HCT116 (cell line): ENCODE results near the gene MINK1. TPM values are rescaled to one million over a fixed set of nuclear protein-coding genes. Genes with fewer than 3 reads are reported as not detected.
A peak's percentile ranks its signal among the peaks of the same experiment; 100 is the strongest.

ENCODE experiments used
- ATAC-seq: fragments of 200-7000 bp; cut with Tn5 transposase; 2 replicates; pipeline ENCODE4 v1.9.1; 2020; ENCODE audit warnings: mild to moderate bottlenecking, moderate library complexity
- BruUV-seq: library from RNA; stranded (reverse); fragments of 400-500 nt; replicated peaks from 2 replicates; lab custom pipeline; 2021; lab: Mats Ljungman, UMichigan
- CTCF ChIA-PET: fragments of 300-600 bp; sonication (Branson Sonifier 250); formaldehyde crosslinking; loops from one replicate; lab custom pipeline; 2021; ENCODE audit warnings: antibody characterized with exemption; lab: Charles Lee
- POLR2A ChIA-PET: fragments of 300-600, 350-600 bp; sonication (Branson Sonifier 250); formaldehyde crosslinking; loops from one replicate; lab custom pipeline; 2021; ENCODE audit warnings: antibody characterized with exemption; lab: Charles Lee
- RAD21 ChIA-PET, 2 experiments: fragments of 300-600 bp; sonication (Branson Sonifier 250); formaldehyde crosslinking; loops; one replicate each; lab custom pipeline; 2023; ENCODE audit warnings: low total read pairs in 2 of 2; ENCODE audit not compliant: uncharacterized antibody in 2 of 2, unreplicated experiment in 2 of 2, low non-redundant PET in 1 of 2; lab: Charles Lee
- DNase-seq: peaks from one replicate; pipeline ENCODE4 v3.0.0-alpha.2; 2010; ENCODE audit warnings: low read depth, low spot score
- H2AFZ ChIP-seq: fragments of 200-600 bp; shearing (Covaris generic), sonication (generic); 2 replicates; pipeline ENCODE4 v1.6.1; 2017; ENCODE audit warnings: low read depth, mixed run types, mixed read lengths, antibody characterized with exemption, low read length; ENCODE audit not compliant: poor library complexity, severe bottlenecking
- H3K27ac ChIP-seq: 2 replicates; pipeline ENCODE4 v1.5.1; 2012; ENCODE audit warnings: low read depth, low read length
- H3K27me3 ChIP-seq: fragments of 200-600 bp; sonication (generic); 2 replicates; pipeline ENCODE4 v1.6.1; 2016; ENCODE audit warnings: mixed run types, low read length, mixed read lengths; ENCODE audit not compliant: insufficient read depth
- H3K36me3 ChIP-seq, 2 experiments: fragments of 200-500 bp in 1 of 2; fragments of 200-600 bp in 1 of 2; sonication (Bioruptor generic) in 1 of 2; sonication (generic) in 1 of 2; 2 replicates each; pipeline versions ENCODE4 v1.5.1 to v1.6.1; 2014 to 2016; ENCODE audit warnings: low read length in 2 of 2, inconsistent platforms in 1 of 2, mixed read lengths in 1 of 2, mixed run types in 1 of 2; ENCODE audit not compliant: insufficient read depth in 2 of 2, control insufficient read depth in 1 of 2
- H3K4me1 ChIP-seq, 2 experiments: fragments of 200-600 bp in 1 of 2; sonication (generic) in 1 of 2; 2 replicates each; pipeline versions ENCODE4 v1.5.1 to v1.6.1; 2012 to 2017; ENCODE audit warnings: low read length in 2 of 2, inconsistent platforms in 1 of 2, mild to moderate bottlenecking in 1 of 2, mixed read lengths in 1 of 2, mixed run types in 1 of 2, moderate library complexity in 1 of 2; ENCODE audit not compliant: insufficient read depth in 2 of 2, control insufficient read depth in 1 of 2
- H3K4me2 ChIP-seq: fragments of 200-600 bp; sonication (generic); 2 replicates; pipeline ENCODE4 v1.6.1; 2017; ENCODE audit warnings: mixed run types, low read length, mixed read lengths
- H3K4me3 ChIP-seq, 2 experiments: fragments of 200-600 bp in 1 of 2; sonication (generic) in 1 of 2; replicated peaks in 1 of 2; 2 replicates each; pipeline ENCODE4 v1.5.1; 2011 to 2016; ENCODE audit warnings: low read length in 2 of 2, control low read depth in 1 of 2, low read depth in 1 of 2, mild to moderate bottlenecking in 1 of 2, mixed read lengths in 1 of 2, mixed run types in 1 of 2
- H3K79me2 ChIP-seq: fragments of 200-600 bp; sonication (generic); 2 replicates; pipeline ENCODE4 v1.6.1; 2017; ENCODE audit warnings: mild to moderate bottlenecking, mixed run types, low read length, moderate library complexity, mixed read lengths; ENCODE audit not compliant: insufficient read depth
- H3K9ac ChIP-seq: fragments of 200-600 bp; sonication (generic); 2 replicates; pipeline ENCODE4 v1.6.1; 2016; ENCODE audit warnings: low read length, mixed read lengths
- H3K9me2 ChIP-seq: fragments of 200-600 bp; sonication (generic), shearing (Covaris generic); 2 replicates; pipeline ENCODE4 v1.6.1; 2017; ENCODE audit warnings: mixed run types, mild to moderate bottlenecking, moderate library complexity; ENCODE audit not compliant: insufficient read depth
- H3K9me3 ChIP-seq, 2 experiments: fragments of 200-500 bp in 1 of 2; fragments of 200-600 bp in 1 of 2; sonication (Bioruptor generic) in 1 of 2; sonication (generic) in 1 of 2; 2 replicates each; pipeline ENCODE4 v1.6.1; 2014 to 2017; ENCODE audit warnings: low read length in 2 of 2, mixed read lengths in 2 of 2, inconsistent platforms in 1 of 2, low read depth in 1 of 2, mild to moderate bottlenecking in 1 of 2, mixed run types in 1 of 2, moderate library complexity in 1 of 2; ENCODE audit not compliant: control insufficient read depth in 1 of 2, insufficient read depth in 1 of 2
- H4K20me1 ChIP-seq: fragments of 200-600 bp; sonication (generic), shearing (Covaris generic); 2 replicates; pipeline ENCODE4 v1.6.1; 2017; ENCODE audit warnings: mixed run types, mild to moderate bottlenecking, moderate library complexity; ENCODE audit not compliant: insufficient read depth
- CBX3 ChIP-seq: IDR thresholded peaks from 2 replicates; pipeline ENCODE4 v1.6.1; 2012; ENCODE audit warnings: low read depth
- CTCF ChIP-seq, 3 experiments: fragments of 200-600 bp in 1 of 3; sonication (generic) in 1 of 3; IDR thresholded peaks in 2 of 3; conservative IDR thresholded peaks in 1 of 3; 2 replicates each; pipeline ENCODE4 v1.5.1; 2012 to 2017; ENCODE audit warnings: low read depth in 2 of 3, low read length in 2 of 3, antibody characterized with exemption in 1 of 3, borderline replicate concordance in 1 of 3, control low read depth in 1 of 3, mild to moderate bottlenecking in 1 of 3, mixed read lengths in 1 of 3, mixed run types in 1 of 3, moderate library complexity in 1 of 3; ENCODE audit not compliant: insufficient read depth in 1 of 3
- EGR1 ChIP-seq: IDR thresholded peaks from 2 replicates; pipeline ENCODE4 v1.6.1; 2012; ENCODE audit warnings: low read depth
- FOSL1 ChIP-seq: IDR thresholded peaks from 2 replicates; pipeline ENCODE4 v1.6.1; 2012; ENCODE audit warnings: low read depth
- JUND ChIP-seq: IDR thresholded peaks from 2 replicates; pipeline ENCODE4 v1.6.1; 2012
- MAX ChIP-seq: IDR thresholded peaks from 2 replicates; pipeline ENCODE4 v1.6.1; 2012
- POLR2A ChIP-seq: IDR thresholded peaks from 2 replicates; pipeline ENCODE4 v1.7.0; 2011; ENCODE audit warnings: borderline replicate concordance; ENCODE audit not compliant: insufficient read depth, insufficient read length; ENCODE audit errors: extremely low read depth
- RAD21 ChIP-seq: IDR thresholded peaks from 2 replicates; pipeline ENCODE4 v1.6.1; 2012; ENCODE audit warnings: low read depth, mild to moderate bottlenecking
- REST ChIP-seq: IDR thresholded peaks from 2 replicates; pipeline ENCODE4 v1.6.1; 2012; ENCODE audit warnings: low read depth
- SRF ChIP-seq: IDR thresholded peaks from 2 replicates; pipeline ENCODE4 v1.6.1; 2012; ENCODE audit warnings: low read depth
- TCF7L2 ChIP-seq: IDR thresholded peaks from 2 replicates; pipeline ENCODE4 v1.7.0; 2011; ENCODE audit warnings: borderline replicate concordance, inconsistent platforms; ENCODE audit not compliant: insufficient read depth, insufficient read length; ENCODE audit errors: extremely low read depth
- intact Hi-C: fragments of 100-400 bp; cut with micrococcal nuclease; formaldehyde crosslinking; loops from 2 replicates; pipeline ENCODE4 v1.10.0; 2022
- total RNA-seq: library from RNA; stranded (reverse); gene quantifications from one replicate; pipeline ENCODE4 v1.2.1, GENCODE V29; 2021; ENCODE audit not compliant: unreplicated experiment
- TF ChIP-seq, protein P1 (sequence below): IDR thresholded peaks from 2 replicates; pipeline ENCODE4 v1.6.1; 2012

The MINK1 gene
- total RNA-seq, 1 experiment from 2014 or later: 85.2 TPM

- TF ChIP-seq CBX3 (no peak), RAD21 (no peak)
Observed at GRCh38 chr17:4822835-4823234, 10.3 kb upstream of the MINK1 start (continued).

GRCh38 chr17:4823373-4824089 lies 9.6 kb upstream of the MINK1 start:
- TF ChIP-seq TCF7L2 (no peak), POLR2A (no peak), REST (no peak), JUND (no peak), EGR1 (no peak), FOSL1 (no peak), SRF (no peak), CTCF (IDR thresholded peaks at IDR 0.05 in 2 of 3, conservative IDR thresholded peaks at IDR 0.05 in 1 of 3; ENCODE audit: borderline replicate concordance in 1 of 3, insufficient read depth in 1 of 3, low read depth in 2 of 3, low read length in 2 of 3) (no peak), MAX (no peak), CBX3 (no peak)
- TF ChIP-seq, protein P1, sequence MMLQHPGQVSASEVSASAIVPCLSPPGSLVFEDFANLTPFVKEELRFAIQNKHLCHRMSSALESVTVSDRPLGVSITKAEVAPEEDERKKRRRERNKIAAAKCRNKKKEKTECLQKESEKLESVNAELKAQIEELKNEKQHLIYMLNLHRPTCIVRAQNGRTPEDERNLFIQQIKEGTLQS: no peak
- H3K9ac ChIP-seq: no peak overlapping the region
- H3K4me2 ChIP-seq: no peak overlapping the region
- no peaks in the 10 kb centered on the region for H3K27me3 ChIP-seq
- BruUV-seq: no TSS peak
- no peaks in the 10 kb centered on the region for H3K9me2 ChIP-seq
- no peaks in the 10 kb centered on the region for H3K4me1 ChIP-seq
- intact Hi-C loops: no loop called here
- no peak overlapping the region for H2AFZ ChIP-seq
- no peak overlapping the region for H3K4me3 ChIP-seq
- H3K9me3 ChIP-seq: no peaks in the 10 kb centered on the region
- DNase-seq (no peak), ATAC-seq (0 out of 2 replicates have a peak, but pooled peaks have one; percentile 20)
- POLR2A ChIA-PET: interaction anchor here (0.6 kb wide), 1 partner anchor 47 kb away, joined by 3 read pairs; no protein-coding TSS in a partner anchor
- RAD21 ChIA-PET: no interaction called here
- CTCF ChIA-PET: interaction anchor here (0.8 kb wide), 1 partner anchor 33 kb away, joined by 3 read pairs; no protein-coding TSS in a partner anchor
- no peaks in the 10 kb centered on the region for H3K79me2 ChIP-seq
- H3K36me3 ChIP-seq: no peaks in the 10 kb centered on the region; a peak in 1 of 4 replicates
- no peaks in the 10 kb centered on the region for H4K20me1 ChIP-seq
- H3K27ac ChIP-seq: no peak overlapping the region
